CD1c-positive myeloid dendritic cell (primary cell): ENCODE results near the gene EML1.

Experiments used
- DNase-seq: peaks from one replicate; pipeline ENCODE4 v3.0.0-alpha.2; 2016; ENCODE audit errors: extremely low spot score

Gene EML1

DNA sequence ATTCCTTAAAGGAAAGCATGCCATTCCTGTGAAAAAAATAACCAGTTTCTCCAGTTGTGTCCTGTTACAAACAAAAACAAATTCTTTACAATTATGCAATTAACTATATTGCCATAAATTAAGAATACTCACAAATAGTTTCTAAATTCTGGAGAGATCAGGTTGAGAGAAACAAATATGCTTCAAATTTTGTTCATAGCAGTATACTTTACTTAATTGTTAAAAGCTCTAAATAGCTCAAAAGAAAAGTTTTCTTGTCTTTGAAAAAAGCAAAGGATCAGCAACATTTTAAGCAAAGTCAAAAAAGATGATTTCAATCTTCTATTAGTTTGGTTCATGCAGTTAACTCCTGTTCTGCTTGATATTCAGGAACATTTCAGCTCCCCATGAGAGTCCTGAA, 109.7 kb downstream of the EML1 start:
- DNase-seq = no peak

DNA sequence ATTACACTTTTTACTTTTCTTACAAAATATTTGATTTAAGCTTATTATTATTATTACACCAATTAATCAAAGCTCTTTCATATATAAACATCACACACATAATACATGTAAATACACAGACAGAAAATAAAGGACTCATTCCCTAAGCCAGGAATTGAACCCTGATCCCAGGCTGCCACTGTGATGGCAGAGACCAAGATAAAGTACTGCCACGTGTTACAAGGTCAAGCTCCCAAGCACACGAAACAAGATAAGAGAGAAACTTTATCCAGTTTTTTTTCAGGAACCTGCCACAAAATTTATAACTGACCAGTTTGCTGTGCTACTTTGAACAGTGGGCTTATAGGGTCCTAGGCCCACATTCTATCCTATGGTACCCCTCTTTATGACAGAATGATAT, 111.3 kb downstream of the EML1 start:
- DNase-seq = no peak

DNA sequence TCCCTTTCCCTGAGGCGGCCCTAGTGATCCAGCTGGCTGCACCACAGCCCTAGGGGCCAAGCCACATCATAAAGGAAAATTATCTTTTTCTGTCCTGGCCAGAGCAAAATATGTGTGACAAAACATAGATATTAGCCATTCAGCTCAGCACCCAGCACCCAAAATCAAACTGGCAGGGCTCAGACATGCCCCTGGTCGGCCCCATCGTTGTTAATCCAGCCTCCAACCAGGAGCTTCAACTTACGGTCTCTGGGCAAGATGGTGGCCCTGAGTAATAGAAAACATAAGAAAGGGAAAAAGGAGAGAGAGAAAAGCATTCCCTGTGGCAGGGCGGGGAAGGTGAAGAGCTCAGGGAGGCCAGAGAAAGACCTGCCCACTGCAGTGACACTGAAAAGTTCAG, 111.9 kb downstream of the EML1 start:
- DNase-seq = no peak

DNA sequence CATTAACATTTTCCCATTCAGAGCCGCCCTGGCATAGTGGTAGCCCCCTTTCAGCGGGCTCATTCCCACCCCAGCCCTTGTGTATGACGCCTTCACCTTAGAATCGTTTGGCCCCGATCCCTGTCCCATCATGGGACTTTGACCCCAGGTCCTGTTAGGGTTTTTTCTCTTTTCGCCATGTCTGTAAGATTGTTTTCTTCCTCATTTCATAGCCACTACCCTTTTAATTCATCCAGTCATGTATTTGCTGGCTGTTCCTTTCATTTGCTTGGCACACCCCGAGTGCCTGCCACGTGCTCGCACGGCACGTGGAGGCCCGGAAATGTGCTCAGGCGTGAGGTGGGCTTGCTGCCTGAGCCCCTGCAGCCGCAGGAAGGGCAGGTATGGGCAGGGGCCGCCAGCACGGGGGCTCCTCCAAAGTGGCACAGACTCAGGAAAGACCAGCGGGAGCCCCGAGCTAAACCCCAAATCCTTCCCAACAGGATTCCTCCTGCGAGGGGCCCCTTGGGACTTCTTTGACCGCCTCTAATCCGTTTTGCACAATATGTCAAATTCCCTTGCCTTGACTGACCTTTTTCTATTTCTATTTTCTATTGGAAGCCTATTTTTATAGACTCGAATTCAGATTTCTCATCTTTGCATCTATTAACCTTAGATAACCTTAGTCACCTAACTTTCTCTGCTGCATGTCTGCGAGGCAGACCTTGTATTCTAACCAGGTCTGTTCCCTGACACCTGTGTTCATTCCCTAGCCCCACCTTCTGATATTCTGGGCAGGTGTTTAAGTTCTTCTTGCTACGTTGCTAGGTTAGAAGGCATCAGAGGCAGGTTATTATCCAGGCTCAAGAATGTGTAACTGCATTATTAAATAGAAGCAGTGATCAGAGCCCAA, 114.8 kb downstream of the EML1 start:
- DNase-seq = no peak

DNA sequence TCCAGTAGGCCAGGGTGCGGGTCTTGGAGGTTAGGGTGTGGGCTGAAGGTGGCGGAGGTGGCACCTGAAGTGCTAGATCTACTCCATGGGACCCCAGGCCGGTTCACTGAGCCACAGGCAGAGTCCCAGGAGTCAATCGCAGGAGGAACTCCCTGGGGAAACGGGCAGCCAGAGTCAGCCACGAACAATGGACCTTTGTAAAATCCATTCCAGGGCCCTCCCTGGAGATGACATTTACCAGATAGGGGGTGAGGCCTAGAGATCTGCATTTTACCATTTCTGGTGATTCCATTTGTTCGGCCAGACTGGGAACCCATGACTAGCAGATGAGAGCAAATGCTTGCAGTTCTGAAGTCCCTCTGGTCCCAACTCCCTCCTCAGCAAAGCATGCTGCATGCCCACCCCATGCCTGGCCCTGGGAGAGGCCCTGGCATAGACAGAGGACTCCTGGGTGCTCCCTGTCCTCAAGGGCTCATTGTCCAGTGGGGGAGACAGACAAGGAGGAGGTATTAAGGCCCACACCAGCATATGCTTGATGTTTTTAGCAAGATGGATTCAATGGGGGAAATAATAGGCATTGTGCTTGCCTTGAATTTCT, 115.5 kb downstream of the EML1 start:
- DNase-seq = no peak

DNA sequence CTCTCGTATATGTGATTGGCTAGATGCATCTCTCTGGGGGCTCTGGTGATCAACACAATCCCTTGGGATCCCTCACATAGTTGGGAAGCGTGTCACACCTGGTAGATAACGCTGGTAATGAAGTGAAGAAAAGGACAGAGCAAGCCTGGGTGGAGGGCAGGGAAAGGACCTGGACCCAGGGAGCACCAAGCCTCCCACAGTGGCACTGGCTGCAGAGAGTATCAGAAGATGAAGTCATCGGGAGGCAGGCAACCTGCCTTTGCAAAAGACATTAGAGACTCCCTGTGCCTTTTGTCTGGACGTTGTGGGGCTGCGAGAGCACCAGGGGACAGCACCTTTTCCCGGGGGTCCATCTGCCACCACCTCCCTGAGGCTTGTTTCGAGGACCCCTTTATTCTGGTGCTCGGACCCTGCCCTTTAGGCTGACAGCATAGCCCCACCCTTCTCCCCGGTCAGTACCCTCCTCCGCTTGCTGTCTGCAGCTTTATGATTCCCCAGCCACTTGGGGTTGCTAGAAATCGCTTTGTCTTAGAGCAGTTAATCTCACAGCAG, 116.4 kb downstream of the EML1 start:
- no peak for DNase-seq

DNA sequence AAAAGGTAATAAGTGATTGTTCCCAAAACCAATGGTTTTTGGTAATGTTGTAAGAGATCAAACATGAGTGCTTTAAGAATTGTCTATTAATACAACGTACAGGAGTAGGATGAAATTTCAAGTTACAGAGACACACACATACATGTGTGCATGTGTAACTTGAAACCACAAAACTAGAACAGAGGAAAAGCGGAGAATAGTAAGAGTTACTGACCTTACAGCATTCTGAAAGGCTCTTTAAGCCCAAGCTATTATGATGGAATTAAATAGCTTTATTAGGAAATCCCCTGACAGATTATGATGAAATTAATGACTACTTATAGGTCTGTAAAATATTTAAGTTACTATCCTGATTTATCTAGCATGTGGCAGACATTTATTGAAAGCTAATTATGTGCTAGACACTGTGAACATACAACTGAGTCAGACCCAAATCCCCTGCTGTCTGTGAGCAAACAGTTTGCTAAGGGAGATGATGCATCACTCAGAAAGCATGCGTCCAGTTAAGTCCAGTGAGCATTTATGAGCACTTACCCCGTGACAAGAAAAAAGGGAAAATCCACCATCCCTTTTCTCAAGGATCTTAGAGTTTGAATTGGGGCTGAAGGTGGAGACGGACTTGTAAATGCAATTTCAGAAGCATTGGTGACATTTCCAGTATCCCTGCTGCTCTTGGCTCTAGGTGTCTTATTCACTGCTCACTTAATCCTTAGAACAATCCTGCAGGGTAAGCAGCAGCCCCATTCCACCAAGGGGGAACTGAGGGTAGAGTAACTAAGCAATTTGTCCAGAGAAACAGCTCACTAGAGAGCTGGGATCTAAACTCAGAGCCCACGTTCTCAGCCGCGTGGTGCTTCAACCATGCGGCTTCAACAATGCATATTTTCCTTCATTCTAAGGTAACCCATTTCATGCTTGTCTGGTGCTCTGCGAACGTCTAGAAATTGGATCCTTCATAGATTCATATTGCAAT, 117.4 kb downstream of the EML1 start:
- no peak for DNase-seq

DNA sequence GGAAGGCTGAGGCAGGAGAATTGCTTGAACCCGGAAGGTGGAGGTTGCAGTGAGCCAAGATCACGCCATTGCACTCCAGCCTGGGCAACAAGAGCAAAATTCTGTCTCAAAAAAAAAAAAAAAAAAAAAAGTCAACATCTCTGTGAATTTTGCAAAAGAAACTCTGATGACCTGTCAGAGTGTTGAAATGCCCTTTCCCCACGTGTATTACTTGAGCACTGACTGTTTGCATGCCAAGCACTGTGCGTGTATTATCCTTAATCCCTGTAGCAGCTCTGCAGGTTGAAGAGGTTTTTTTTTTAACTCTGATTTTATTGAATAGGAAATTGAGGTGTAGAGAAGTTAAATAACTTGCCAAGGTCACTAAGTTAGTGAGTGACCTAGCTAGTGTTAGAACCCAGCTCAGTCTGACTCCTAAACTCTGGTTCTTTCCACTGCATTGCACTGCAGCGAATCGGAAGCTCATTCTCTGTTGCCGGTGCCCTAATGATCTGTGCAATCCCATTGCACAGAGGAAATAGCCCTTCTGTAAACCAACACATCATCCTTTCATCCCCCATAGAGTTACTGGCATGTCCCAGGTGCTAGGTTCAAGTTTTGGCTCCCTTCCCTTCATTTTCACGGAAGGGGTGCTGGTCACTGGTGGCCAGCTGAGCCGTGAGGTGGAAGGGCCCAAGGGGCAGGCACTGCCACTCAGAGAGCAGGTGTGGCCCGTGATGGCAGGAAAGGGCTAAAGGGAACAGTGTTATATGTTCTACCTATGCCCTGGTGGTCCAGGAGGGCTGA, 122.3 kb downstream of the EML1 start:
- no peak for DNase-seq

DNA sequence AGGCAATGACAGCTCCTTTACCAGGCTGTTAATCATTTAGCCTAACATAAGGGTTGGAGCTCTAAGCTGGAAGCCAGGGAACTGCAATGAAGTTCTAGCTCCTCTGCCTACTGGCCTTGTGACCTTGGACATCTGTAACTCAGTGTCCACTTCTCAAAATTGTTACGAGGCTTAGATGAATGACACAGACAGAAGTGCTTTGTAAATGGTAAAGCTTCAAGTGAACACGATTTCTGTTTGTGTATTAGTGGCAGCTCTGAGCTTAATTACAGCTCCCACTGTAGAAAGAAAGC, 122.8 kb downstream of the EML1 start:
- DNase-seq = no peak

DNA sequence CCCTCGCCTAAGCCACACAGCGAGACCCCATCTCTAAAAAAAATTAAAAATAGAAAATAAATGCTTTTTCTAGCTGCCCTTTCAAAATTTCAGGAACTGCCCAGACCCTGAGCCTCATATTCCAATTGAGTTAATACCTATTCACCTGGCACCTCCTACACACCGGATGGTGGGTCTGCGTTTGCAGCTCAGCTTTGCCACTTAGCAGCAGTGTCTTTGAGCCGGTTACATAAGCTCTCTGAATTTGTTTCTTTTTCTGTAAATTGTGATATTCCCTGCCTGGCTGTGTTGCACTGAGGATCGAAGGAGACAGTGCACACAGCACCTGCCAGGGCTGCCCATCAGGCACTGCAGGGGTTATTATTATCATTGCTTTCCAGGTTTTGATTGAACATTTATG, 125.6 kb downstream of the EML1 start:
- DNase-seq = no peak

DNA sequence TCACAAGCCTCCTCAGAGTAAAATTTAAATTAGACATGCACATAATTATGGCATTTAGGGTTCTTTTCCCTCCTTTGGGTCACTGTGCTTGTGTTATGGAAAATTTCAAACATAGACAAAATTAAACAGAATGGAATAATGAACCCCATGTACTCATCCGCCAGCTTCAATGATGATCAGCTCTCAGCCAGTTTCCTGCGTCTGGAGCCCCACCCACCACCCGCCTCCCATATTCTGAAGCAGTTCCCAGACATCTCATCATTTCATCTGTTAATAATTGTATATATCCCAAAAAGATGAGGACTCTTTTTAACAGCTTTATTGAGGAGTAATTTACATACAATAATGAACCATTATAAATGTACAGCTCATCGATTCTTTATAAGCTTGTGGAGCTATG, 128.2 kb downstream of the EML1 start:
- no peak for DNase-seq

DNA sequence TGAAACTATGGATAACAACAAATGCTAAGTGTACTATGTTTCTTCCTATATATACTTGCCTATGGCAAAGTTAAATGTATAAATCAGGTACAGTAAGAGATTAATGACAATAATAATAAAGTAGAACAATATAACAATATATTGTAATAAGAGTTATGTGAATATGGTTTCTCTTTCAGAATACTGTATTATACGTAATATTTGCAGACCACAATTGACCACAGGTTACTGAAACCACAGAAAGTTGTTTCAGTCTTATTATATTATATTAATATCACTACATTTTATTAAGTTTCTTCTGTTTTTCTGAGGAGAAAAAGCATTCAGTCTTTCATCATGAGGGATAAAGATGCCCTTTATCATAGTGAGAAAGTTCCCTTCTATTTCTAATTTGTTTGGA, 131.2 kb downstream of the EML1 start:
- no peak for DNase-seq

DNA sequence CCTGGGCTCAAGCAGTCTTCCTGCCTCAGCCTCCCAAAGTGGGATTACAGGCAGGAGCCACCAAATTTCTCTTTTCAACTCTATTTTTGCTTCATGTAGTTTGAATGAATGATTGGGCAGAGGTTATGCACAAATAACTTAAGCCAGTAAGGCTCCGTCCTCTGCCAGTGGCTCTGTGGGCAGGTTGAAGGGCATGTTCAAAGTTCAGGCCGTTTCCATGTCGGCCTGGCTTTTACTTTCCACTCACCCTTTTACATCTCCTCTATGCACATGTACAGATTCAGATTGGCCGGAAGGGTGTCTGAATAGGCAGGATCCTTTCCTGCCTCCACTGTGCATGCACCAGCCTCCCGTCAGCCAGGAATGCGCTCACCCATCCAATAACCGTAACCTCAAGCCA, 132.3 kb downstream of the EML1 start:
- no peak for DNase-seq

DNA sequence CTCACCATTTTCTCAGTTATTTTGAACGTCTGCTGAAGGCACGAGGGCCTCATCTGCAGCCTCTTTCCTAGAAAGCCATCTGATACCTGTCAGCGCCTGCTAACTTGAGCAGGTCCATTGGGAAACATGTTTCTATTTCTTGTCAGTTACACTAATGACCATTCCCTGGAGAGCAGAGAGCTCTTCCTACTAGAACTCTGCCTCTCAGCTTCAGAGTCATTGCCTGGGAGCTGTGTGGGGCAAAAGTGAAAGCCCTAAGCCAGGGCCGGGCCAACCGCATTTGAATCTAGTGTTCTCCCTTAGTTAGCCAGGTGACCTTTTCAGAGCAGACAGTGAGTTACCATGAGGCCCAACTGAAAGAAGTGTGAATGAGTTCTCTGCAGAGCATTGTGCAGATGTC, 135.8 kb downstream of the EML1 start:
- DNase-seq = no peak

DNA sequence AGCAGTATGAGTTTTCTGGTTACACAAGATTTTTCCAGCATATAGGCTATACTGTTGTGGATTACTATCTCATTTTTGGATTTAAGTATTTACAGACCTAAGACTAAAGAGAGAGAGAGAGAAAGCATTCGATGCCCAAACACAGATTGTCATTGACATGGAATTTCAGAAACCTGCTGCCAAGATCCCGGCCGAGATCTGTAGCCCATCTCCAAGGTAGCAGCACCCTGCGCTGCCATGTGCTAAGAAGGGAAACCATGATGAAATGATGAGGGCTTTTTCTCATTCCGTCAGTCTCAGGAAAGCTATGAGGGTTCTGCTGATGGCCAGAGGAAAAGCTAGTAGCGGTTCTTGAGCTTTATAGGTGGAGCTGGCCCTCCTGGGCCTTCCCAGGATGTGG, 136.4 kb downstream of the EML1 start:
- no peak for DNase-seq

DNA sequence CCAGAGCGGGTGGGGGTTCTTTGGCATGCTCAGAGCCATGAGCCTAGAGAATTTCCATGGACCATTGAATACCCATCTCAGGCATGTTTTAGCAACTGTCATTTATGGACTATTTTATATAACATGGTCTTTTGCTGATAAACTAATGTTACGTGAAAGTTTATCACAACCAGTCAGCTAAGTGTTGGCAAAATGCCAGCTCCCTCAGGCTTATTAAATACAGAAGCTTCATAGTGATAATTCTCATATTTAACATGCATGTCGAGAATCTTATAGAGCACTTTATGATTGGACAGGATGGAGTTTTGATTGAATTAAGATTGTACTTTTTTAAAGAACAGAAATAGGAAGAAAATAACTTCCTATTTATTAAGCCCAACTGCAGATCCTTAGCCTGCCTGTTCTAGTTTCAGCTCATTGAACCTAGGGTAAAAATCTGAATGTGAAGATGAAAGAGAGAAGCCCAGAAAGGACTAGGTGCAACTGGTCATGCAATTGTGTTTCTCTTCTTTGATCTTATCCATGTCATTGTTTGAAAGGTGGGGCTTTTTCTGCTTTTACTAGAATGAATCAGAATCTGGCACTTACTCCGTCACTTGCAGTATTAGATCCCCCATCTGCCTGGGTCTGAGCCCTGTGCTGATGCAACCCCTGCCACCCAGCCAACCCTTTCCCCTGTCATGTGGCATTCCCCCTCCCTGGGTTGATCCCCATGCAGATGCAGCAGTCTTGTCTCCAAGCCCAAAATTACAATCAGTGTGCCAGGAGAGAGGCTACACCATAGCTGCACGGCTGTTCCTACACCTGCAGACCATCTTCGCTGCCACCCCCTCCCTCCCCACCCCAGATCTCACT, 137.4 kb downstream of the EML1 start:
- no peak for DNase-seq

DNA sequence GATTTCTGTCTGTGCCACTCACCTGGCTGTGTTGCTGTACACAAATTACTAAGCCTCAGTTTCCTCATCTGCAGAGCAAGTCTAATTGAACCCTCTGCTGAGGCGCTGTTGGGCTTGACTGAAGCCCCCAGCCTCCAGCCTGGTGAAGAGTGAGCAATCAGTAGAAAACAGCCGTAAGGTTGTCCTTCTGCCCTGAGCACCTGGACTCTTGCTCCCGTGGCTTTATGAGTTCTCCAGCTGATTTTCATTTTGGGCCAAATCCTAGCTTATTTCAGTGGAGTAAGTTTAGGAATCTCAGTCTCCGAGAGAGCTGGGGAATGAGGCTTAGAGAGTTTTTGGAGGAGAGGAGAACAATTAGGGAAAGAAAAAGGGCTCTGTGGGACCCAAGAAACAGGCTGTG, 138.1 kb downstream of the EML1 start:
- DNase-seq = no peak

DNA sequence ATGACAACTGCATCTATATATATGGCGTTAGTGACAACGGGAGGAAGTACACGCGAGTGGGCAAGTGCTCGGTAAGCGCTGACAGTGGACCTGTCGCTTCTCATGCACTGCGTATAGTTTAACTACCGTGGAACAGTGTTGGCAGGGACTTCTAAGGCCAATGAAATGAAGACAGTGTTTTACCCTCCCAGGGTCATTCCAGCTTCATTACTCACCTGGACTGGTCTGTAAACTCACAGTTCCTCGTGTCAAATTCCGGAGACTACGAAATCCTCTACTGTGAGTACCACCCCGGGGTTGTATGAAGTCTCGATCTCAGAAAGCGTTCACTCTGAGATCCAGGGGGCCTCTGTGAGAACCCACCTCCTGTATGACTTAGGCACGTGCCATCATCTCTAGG, 142.8 kb downstream of the EML1 start:
- DNase-seq = no peak

DNA sequence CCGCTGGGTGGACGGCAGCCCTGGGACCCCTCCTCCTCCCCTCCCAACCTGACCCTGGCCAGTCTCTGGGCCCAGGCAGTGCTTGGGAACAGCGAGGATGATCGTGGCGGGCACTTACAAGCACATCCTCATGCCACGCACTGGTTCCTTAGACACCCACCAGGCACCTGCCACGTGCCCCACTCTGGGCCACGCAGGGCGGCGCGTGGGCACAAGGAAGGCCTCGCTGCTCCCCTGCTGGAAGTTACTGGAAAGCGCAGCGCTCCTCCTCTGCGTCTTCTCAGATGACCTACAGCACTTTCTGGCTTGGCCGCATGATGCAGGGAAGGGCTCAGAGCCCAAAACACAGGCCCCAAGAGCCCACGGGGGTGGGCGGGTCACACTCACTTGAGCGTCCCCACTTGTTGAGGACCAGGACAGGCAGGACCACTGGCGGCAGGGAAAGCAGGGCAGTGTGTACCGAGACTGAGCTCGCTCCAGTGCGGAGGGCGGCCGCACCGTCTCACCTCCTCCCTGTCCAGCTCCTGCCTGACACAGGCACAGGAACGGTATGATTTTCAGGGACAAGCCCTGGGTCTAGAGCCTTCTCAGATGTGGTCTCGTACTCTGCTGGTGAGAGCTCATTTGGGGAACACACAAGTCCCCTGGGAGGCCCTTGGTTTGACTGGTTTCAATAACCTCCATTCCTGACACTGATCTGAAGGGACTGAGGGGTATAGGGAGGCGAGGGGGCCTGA, 143.7 kb downstream of the EML1 start:
- no peak for DNase-seq
